Tibial nerve (tissue), 4 donors: ENCODE results near the gene HMG20B. TPM values are rescaled to one million over a fixed set of nuclear protein-coding genes. Genes with fewer than 3 reads are reported as not detected.

Experiments
- DNase-seq, 2 donors: peaks; one replicate each; pipeline ENCODE4 v3.0.0-alpha.2; 2019; ENCODE audit warnings: low spot score in 2 of 2
- H3K27ac ChIP-seq, 4 donors: fragments of 200-600 bp; sonication (generic) in 3 of 4; one replicate each; pipeline ENCODE4 v1.5.1; 2017 to 2019; ENCODE audit warnings: mild to moderate bottlenecking in 1 of 4
- H3K27me3 ChIP-seq, 2 donors: fragments of 200-600 bp; sonication (generic) in 1 of 2; one replicate each; pipeline versions ENCODE4 v1.5.1 to v1.6.0; 2017 to 2019
- H3K36me3 ChIP-seq, 3 donors: fragments of 200-600 bp; sonication (generic); one replicate each; pipeline ENCODE4 v1.5.1; 2018 to 2019
- H3K4me1 ChIP-seq, 4 donors: fragments of 200-600 bp; sonication (generic) in 3 of 4; one replicate each; pipeline ENCODE4 v1.5.1; 2017 to 2019
- H3K4me3 ChIP-seq, 4 donors: fragments of 200-600 bp; sonication (generic) in 3 of 4; one replicate each; pipeline ENCODE4 v1.5.1; 2017 to 2019; ENCODE audit warnings: mild to moderate bottlenecking in 1 of 4, moderate library complexity in 1 of 4
- H3K9me3 ChIP-seq, 4 donors: fragments of 200-600 bp; sonication (generic) in 3 of 4; one replicate each; pipeline ENCODE4 v1.5.1; 2017 to 2019
- CTCF ChIP-seq, 5 experiments: fragments of 200-600 bp in 3 of 5; fragments of 450-650 bp in 2 of 5; sonication (generic) in 3 of 5; IDR thresholded peaks; one replicate each; pipeline ENCODE4 v1.5.1; 2016 to 2019; ENCODE audit warnings: antibody characterized with exemption in 5 of 5, mild to moderate bottlenecking in 3 of 5, moderate library complexity in 2 of 5
- EP300 ChIP-seq, 2 donors: sonication (generic); formaldehyde crosslinking; IDR thresholded peaks; one replicate each; pipeline ENCODE4 v1.6.1; 2017; ENCODE audit warnings: antibody characterized with exemption in 2 of 2, mild to moderate bottlenecking in 1 of 2
- POLR2A ChIP-seq, 2 donors: fragments of 450-650 bp; IDR thresholded peaks; one replicate each; pipeline ENCODE4 v1.6.1; 2017; ENCODE audit warnings: antibody characterized with exemption in 2 of 2, mild to moderate bottlenecking in 2 of 2, moderate library complexity in 2 of 2
- WGBS, 2 donors: methylation state at CpG; one replicate each; pipeline ENCODE4 v1.1.5; 2018; 5-methylcytosine and 5-hydroxymethylcytosine counted together
- total RNA-seq, 4 donors: library from RNA; depleted of rRNA; stranded (reverse); fragments of >200 nt; gene quantifications; one replicate each; pipeline ENCODE4 v1.1.0, GENCODE V29; 2016

The HMG20B gene
- total RNA-seq, 4 donors from 2014 or later: 94.0 to 181 (median 153) TPM

GRCh38 chr19:3610745-3611717 lies 38.3 kb downstream of the HMG20B start:
- no peak for TF ChIP-seq CTCF (IDR thresholded peaks at IDR 0.05)
- Histone ChIP-seq H3K27me3 (no peaks in the 10 kb centered on the region), H3K36me3 (peaks cover 0 to 65% (median 12%) of the 10 kb centered on the region in 3 donors), H3K27ac (peak overlapping the region in 2 of 4 donors; percentile 40 to 64), H3K4me3 (no peak overlapping the region), H3K9me3 (no peaks in the 10 kb centered on the region), H3K4me1 (peaks cover 0 to 38% (median 31%) of the 10 kb centered on the region in 4 donors)
- DNase-seq: no peak
- 76 to 78% methylated on average over 23 to 30 of the region's 41 CpGs for whole genome bisulfite sequencing, 2 donors

- Histone ChIP-seq H3K27me3 (no peaks in the 10 kb centered on the region), H3K9me3 (no peaks in the 10 kb centered on the region), H3K4me3 (no peak overlapping the region), H3K36me3 (peaks cover 0 to 73% (median 12%) of the 10 kb centered on the region in 3 donors), H3K27ac (no peak overlapping the region), H3K4me1 (peaks cover 0 to 30% (median 24%) of the 10 kb centered on the region in 4 donors)
- no peak for TF ChIP-seq CTCF (IDR thresholded peaks at IDR 0.05)
- TF ChIP-seq POLR2A (IDR thresholded peaks at IDR 0.05): no peak
- no peak for TF ChIP-seq EP300 (IDR thresholded peaks at IDR 0.05)
- 95% methylated on average over 36 of the region's 36 CpGs for WGBS, 2 donors
- no peak for DNase-seq
Observed at GRCh38 chr19:3611841-3612240, 39.1 kb downstream of the HMG20B start.

GRCh38 chr19:3612330-3612729 lies 39.6 kb downstream of the HMG20B start:
- Histone ChIP-seq H3K9me3 (no peaks in the 10 kb centered on the region), H3K36me3 (peaks cover 0 to 78% (median 12%) of the 10 kb centered on the region in 3 donors), H3K27me3 (no peaks in the 10 kb centered on the region), H3K27ac (no peak overlapping the region), H3K4me1 (peaks cover 0 to 25% (median 19%) of the 10 kb centered on the region in 4 donors), H3K4me3 (no peak overlapping the region)
- WGBS, 2 donors: 96 to 97% methylated on average over 33 of the region's 33 CpGs
- no peak for DNase-seq
- TF ChIP-seq CTCF (IDR thresholded peaks at IDR 0.05): no peak
- TF ChIP-seq EP300 (IDR thresholded peaks at IDR 0.05): no peak
- TF ChIP-seq POLR2A (IDR thresholded peaks at IDR 0.05): no peak

- WGBS, 2 donors: 73 to 89% methylated on average over 35 to 53 of the region's 79 CpGs
- H3K4me1 ChIP-seq: peaks cover 0 to 24% (median 14%) of the 10 kb centered on the region in 4 donors
- DNase-seq: no peak
Observed at GRCh38 chr19:3612901-3613741, 40.4 kb downstream of the HMG20B start.

More at GRCh38 chr19:3612901-3613741, 40.4 kb downstream of the HMG20B start:
- no peaks in the 10 kb centered on the region for H3K9me3 ChIP-seq
- no peaks in the 10 kb centered on the region for H3K27me3 ChIP-seq
- no peak overlapping the region for H3K27ac ChIP-seq
- no peak for TF ChIP-seq CTCF (IDR thresholded peaks at IDR 0.05)
- H3K36me3 ChIP-seq: peaks cover 0 to 82% (median 12%) of the 10 kb centered on the region in 3 donors
- no peak overlapping the region for H3K4me3 ChIP-seq
